ENCODE results near the gene RPL22.
"Not testable (repeated sequence)": the region's sequence is repeated elsewhere in the genome, so short reads cannot be mapped to it uniquely, and the experiment has no call there.

Gene RPL22

DNA sequence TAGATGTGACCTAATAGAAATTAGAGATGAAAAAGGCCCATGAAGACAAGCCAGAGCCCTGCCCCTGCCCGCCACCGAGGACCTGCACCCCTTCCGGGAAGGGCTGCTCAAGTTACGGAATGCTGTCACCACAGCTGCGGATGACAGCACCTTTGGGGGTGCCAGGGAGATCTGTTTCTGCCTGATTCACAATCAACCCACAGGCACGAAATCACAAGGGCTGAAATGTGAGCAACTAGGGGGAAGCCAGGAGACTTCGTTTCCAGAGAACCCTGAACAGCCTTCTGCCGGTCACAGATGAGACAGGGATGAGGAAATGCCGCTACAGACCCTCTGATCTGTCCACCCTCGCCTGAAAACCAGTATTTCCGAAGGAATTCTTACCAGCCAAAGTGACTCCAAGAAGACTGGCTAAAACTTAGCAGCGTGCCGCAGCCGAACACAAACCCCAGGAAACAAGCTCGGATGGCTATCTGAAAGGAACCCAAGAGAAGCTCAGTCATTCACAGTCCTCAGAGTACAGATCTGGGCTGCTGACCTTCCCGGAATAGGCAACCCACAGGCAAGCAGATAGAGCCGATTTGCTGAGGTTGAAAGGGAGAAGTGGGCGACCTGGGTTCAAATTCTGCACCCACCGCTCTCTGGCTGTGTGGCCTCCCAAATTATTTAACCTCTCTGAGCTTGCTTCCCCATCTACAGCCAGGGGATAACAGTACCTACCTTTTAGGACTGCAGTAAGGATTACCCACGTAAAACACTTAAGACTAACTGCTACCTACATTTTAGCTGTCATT, 35.3 kb upstream of the RPL22 start:
- DNase-seq (ENCODE audit: low read depth in 3 of 3, low spot score in 1 of 3): no peak

DNA sequence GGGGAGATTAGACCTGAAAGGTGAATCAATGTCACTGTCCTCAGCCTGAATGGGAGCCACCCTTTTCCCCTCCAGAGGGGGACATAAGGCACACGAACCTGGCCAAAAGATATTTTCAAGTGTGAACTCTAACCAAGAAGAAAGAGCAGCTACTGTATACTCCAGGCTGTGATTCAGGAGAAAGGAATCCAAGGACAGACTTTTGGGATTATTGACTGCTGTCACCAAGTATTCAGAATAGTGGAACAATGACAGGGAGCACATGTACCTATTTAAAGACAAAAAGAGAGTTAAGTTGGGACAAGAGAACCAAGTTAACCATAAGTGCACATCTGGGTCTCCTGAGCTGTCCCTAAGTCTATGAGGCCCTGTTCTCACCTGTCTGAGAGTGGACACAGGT, 34.0 kb upstream of the RPL22 start:
- DNase-seq (ENCODE audit: low read depth in 3 of 3, low spot score in 1 of 3): no peak

DNA sequence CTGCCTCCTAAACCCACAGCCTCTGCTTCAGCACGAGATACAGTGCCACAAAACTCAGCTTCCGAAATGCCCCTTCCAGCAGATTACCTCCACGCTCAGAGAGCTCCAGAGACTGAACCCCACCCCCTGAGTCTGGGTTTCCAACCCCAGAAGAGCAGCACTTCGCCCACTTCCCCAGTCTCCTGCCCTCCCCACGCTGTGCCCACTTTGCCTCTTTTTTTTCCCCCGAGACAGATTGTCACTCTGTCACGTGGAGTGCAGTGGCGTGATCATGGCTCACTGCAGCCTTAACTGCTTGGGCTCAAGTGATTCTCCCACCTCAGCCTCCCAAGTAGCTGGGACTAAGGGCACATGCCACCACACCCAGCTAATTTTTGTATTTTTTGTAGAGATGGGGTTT, 26.3 kb upstream of the RPL22 start:
- DNase-seq (ENCODE audit: low read depth in 3 of 3, low spot score in 1 of 3): no peak

DNA sequence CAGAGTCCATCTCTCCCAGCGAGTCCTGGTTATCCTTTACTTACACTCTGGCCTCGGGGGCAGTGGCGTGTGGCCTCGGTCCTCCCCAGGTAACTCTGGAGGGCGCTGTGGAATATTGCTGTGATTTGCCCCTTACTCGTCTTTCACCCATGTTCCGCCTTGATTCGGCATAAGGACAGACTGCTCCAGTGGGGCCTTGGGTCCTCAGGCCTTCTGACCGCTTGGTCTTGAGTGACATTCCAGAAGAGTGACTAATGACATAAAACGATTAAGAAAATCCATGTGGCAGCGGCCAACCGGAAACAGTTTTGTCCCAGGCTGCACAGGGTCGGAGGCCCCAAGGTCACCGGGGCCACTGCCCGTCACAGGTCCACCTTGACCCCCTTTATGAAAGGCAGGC, 25.3 kb upstream of the RPL22 start:
- no peak for DNase-seq (ENCODE audit: low read depth in 3 of 3, low spot score in 1 of 3)

DNA sequence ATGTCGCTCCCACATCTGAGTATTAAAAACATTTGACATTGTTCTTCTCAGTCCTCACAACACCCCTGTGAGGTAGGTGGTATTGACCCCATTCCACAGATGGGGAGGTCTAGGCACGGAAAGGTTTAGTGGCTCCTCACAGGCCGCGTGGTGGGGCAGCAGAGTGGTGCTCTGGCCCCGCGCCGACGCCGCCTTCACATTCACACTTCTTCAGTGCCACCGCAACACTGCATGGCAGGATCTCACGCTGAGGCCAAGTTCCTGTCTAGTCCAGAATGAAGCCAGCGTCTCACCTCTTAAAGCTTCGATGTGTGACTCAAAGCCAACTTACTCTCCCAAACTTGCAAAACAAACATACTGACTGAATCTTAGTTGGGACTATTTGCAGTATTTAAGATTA, 24.2 kb upstream of the RPL22 start:
- DNase-seq (ENCODE audit: low read depth in 3 of 3, low spot score in 1 of 3): no peak

DNA sequence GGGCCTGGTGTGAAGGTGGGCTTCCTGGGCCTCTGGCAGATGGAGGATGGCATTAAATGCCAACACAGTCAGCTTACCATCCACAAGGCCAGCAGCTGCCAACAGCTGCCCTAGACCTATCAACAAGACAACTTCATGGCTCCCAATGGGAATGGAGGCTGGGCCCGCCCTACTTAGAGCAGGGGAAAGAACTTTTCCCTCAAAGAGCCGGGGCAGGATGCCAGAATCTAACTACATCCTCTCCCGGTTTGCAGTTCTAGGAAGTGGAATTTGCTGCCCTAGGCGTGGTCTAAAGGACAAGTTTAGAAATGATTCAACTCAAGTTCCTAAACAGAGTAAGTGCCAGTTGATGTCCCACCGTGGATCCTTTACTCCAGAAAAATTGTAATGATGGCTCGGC, 23.2 kb upstream of the RPL22 start:
- DNase-seq (ENCODE audit: low read depth in 3 of 3, low spot score in 1 of 3): no peak

DNA sequence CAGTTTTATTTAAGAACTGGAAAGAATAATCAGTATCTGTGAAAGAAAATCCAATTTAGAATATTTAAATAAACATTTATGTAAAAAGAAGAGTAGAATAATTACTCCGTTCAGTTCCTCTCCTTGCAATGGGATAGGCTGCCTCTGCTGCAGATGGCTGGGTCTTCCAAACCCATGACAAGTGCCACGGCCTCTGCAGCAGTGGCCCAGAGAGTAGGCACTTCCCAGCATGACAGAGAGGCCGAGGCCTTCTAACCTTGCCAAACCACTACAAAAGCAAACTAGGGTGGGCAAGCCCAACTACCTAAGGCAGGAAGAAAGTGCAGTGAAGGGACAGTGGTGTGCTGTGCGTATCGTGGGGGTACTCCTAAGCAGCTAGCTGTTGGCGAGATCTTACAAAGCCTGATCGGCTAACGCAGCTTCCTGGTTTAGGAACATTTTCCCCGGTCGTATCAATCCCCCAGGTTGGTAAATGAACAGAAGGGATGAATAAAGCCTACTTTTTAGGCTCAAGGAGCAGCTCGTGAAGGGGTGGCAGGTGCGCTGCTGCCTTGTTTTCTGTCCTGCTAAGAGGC, 21.9 kb upstream of the RPL22 start:
- DNase-seq (ENCODE audit: low read depth in 3 of 3, low spot score in 1 of 3): no peak

DNA sequence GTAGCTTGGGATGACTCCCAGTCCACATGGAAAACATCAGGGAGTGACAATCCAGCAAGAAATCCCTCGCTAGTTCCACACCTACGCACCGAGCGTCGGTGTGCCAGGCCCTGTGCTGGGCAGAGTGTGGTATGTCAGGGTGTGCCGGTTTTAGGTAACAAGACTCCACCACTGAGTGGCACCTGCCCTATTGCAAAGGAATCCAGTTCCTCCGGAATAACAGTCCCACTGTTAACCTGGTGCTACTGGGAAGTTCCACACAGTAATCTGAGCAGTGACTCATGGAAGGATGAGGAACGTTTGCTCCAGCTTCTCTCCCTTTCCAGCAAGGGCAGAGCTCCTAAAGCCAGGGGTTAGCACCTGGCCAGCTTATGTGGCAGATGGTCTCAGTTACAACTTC, 20.8 kb upstream of the RPL22 start:
- no peak for DNase-seq (ENCODE audit: low read depth in 3 of 3, low spot score in 1 of 3)

DNA sequence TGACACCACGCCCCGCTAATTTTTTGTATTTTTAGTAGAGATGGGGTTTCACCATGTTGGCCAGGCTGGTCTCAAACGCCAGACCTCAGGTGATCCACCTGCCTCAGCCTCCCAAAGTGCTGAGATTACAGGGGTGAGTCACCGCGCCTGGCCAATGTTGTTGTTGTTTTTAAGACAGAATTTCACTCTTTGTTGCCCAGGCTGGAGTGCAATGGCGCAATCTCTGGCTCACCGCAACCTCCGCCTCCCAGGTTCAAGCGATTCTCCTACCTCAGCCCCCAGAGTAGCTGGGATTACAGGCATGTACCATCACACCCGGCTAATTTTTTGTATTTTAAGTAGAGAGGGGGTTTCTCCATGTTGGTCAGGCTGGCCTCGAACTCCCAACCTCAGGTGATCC, 20.2 kb upstream of the RPL22 start:
- not testable (repeated sequence) for DNase-seq (ENCODE audit: low read depth in 3 of 3, low spot score in 1 of 3)

DNA sequence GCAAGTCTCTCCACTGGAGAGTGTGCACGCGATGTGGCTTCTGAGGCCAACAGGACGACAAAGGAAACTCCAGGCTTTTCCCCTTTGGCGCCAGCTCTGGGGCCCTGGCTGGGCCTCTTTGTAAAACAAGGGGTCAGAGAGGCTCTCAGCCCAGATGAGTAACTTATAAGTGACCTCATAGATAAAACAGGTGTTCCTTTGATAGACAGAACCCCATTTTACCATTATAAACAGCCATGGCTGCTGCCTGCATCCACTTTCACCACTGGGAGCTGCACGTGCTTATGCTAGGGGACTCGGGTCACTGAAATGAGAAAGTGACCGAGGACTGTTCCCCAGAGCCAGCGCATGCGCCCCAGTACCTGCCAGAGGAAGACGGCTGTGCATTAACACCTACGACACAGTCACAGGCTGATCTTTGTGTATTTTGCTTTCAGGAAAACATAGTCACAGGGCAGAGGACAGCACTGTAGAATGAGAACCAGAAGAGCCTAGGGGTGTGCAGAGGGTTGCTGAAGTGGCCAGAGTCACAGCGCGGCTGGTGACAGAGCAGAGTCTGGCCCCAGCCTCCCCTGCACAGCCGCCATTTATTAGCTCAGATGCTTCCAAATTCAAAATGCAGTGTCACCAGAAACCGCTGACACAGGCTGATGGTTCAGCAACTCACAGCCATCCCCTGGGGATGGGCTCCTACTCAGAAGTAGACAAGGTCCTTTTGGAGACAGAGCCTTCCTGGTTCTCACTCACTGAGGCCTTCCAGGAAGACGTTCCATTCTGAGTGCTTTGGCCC, 19.2 kb upstream of the RPL22 start:
- DNase-seq (ENCODE audit: low read depth in 3 of 3, low spot score in 1 of 3): no peak

DNA sequence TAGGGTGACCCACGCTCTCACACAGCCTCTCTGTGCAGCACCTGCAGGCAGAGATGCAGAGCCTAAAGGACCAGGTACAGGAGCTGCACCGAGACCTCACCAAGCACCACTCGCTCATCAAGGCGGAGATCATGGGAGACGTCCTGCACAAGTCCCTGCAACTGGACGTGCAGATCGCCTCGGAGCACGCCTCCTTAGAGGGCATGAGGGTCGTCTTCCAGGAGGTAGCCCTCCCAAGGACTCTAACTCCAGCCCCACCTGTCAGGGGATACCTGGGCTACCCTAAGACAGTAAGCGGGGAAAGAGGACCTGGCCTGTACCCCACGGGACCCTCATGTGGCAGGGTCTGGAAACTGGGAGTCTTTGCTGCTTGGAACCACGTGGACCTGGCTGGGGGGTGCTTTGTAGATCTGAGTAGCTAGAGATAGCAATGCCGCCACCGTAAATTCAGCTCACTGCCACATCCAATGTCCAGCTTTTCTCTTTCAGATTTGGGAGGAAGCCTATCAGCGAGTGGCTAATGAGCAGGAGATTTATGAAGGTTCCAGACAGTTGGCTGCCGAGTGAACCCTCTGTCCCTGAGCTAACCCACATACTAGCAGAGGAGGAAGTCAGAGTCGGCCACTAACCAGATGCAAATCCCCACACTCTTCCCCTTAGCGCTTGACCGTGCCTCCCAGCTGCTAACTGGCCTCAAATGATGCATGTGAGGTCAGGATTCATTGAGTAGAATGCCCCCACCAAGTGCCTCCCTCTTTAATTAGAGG, 13.0 kb upstream of the RPL22 start:
- no peak for DNase-seq (ENCODE audit: low read depth in 3 of 3, low spot score in 1 of 3)

DNA sequence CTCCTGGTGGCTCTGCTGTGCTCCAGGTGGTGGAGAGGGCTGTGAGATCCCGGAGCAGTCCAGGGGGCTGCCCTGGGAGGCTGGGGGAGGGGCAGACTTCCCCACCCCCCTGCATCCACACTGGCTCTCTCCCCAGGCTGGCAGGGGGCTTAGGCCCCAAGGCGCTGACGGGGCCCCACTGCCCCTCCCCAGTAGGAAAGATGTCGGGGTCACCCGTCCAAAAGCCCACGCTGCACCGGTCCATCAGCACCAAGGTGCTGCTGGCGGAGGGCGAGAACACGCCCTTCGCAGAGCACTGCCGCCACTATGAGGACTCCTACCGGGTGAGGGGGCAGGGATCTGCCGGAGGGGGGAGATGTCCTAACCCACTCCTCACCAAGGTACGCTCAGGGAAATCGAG, 12.3 kb upstream of the RPL22 start:
- DNase-seq (ENCODE audit: low read depth in 3 of 3, low spot score in 1 of 3): no peak

DNA sequence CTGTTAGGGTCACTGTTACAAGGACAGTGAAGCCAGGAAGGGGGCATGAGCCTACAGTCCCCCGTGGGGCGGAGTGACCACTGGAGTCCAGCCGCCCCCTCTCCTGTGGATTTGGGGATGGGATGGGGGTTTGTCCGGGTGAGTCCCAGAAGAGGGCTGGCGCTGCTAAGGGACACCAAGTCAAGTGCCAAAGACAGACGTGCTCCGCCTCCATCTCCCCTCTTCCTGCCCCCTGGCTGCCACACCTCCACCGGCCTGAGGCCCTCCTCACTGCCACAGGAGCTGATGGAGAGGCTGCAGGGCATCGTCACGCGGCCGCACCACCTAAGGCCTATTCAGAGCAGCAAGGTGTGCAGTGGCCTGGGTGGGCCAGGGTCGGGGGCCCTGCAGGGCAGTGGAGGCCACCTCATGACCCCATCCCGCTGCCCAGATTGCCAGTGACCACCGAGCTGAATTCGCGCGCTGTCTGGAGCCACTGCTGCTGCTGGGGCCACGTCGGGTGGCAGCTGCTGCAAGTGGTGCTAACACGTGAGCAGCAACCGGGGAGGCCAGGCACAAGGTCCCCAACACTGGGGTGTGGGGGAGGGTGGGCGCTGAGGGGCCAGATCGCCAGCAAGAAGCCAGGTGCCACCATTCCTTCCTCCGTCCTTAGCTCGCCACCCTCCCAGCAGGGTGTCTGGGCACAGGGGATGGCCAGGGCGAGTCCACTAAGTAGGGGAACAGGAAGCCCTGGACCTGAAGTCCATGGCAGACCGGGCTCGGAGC, 11.4 kb upstream of the RPL22 start:
- DNase-seq (ENCODE audit: low read depth in 3 of 3, low spot score in 1 of 3): no peak

DNA sequence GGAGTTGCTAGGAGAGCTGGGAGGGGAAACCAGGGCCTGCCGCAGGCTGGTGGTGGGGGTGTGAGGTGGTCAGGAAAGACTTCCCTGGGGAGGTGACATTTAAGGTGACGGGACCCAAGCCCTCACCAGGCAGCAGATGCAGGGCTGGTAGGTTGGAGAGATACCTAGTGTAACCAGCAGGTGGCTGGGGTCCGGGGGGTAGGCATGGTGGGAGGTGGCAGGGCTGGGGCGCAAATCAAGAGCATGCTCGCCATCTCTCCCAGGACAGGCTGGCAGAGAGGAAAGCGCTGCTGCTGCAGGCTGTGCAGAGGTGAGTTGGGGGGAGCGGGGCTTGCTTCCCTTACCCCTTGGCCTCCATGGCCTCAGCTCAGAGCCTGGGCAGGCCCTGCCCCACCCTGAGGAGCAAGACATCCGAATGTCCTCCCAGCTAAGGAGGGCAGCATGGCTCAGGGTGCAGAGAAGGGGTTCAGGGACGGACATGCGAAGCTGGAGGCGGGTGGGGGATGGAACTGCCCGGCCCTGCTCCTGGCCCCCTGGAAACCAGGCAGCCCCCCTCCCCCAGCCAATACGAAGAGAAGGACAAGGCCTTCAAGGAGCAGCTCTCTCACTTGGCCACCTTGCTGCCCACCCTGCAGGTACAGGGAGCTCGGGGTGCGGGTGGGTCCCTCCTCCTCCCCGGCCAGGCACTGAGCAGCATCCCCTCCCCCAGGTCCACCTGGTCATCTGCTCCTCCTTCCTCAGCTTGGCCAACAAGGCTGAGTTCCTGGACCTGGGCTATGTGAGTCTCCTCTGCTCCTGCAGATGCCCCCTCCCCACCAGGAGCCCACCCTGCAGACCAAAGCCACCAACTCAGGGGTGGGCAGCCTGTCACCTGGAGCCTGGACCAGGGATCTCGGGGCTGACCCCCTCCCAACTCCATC, 10.5 kb upstream of the RPL22 start:
- peak in 1 of 3 donors; percentile 10 for DNase-seq (ENCODE audit: low read depth in 3 of 3, low spot score in 1 of 3)

DNA sequence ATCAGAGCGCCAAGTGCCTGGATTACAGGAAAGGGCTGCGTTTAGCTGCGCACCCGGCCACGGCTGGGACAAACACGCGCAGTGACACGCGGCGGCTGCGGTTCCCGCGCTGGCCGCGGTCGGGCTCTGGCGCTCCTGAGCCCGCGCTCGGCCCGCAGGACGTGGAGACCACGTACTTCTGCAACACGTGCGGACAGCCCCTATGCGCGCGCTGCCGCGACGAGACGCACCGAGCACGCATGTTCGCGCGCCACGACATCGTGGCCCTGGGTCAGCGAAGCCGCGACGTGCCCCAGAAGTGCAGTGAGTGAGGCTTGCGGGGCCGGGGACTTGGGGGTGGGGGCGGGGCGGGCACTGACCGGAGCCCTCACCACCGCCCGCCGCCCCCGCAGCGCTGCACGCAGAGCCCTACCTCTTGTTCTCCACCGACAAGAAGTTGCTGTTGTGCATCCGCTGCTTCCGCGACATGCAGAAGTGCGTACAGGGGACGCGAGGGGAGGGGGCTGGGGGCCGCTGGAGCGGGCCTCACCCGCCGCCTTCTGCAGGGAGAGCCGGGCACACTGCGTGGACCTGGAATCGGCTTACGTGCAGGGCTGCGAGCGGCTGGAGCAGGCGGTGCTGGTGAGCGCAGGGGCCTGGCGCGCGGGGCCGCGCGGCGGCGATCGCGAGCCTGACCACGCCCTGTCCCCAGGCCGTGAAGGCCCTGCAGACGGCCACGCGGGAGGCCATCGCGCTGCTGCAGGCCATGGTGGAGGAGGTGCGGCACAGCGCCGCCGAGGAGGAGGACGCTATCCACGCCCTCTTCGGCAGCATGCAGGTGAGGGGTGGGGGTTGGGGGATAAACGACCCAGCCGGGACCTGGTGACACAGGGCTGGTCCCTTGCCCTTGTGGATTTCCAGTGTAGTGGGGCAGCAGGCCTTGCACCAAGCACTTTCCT, 9.6 kb upstream of the RPL22 start:
- DNase-seq (ENCODE audit: low read depth in 3 of 3, low spot score in 1 of 3): peak in 1 of 3 donors; percentile 18

DNA sequence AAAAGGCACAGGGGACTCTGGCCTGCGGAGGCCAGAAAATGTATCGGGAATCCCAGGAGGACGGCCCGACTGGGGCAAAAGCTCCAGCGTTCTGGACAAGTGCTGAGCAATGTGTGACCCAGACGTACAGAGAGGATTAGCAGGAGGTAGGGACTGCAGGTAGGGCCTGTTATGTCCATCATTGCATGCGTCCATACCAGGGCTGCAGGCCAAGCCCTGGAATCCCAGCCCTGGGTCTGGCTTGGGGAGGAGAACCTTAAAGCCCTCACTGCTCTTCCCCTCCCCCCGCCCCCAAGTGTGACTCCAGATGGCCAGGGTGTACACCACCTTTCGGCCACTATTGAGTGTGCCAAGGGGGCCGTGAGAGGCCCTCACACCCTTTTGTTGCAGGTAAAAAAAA, 8.5 kb upstream of the RPL22 start:
- DNase-seq (ENCODE audit: low read depth in 3 of 3, low spot score in 1 of 3): no peak

DNA sequence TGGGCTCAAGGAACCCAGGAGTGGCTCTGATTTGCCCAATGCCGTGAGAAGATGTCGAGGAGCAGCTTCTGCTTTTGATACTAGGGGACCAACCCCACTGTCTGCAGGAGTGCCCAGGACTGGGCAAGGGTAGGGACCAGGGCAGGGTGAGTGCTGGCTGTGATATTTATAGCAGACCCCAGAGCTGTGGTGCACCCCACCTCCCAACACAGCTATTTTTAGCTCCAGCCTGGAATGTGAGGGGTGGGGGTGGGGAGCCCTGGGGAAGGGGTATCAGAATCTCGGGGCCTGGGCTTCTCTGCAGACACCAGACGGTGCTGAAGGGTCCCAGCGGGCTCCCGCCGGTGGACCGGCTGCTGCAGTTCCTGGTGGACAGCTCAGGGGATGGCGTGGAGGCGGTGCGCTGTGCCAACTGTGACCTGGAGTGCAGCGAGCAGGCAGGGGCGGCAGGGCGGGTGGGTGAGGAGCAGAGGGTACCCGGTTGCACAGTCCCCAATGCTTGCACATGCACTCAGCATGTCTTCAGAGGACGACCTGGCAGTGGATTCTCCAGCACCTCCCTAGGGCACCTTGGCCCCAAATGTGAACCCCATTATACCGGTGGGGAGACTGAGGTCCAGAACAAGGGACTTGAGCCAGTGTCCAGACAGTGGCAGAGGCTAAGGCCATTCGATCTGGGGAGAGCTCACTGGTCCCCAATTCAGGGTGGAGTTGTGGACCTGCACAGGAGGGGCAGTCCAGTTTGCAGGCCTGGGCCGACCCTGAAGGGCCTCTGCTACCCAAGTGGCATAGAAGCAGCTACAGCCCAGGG, 7.9 kb upstream of the RPL22 start:
- DNase-seq (ENCODE audit: low read depth in 3 of 3, low spot score in 1 of 3): no peak

DNA sequence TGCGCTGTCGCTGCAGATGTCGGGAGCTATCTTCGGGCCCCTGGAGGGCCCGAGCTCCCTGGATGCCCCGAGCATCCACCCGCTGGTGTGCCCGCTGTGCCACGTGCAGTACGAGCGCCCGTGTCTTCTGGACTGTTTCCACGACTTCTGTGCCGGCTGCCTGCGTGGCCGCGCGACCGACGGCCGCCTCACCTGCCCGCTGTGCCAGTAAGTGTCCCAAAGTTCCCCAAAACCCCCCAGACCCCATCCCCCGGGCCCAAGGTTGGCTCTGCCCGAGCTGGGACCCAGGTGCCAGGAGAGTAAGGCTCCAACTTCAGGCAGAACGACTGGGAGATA, 7.1 kb upstream of the RPL22 start:
- no peak for DNase-seq (ENCODE audit: low read depth in 3 of 3, low spot score in 1 of 3)
